GM19240 (cell line): Measurements from ENCODE around the gene HNRNPA2B1.
A peak's percentile ranks its signal among the peaks of the same experiment; 100 is the strongest.

ENCODE experiments used
- DNase-seq: peaks from one replicate; pipeline ENCODE4 v3.0.0; 2011; ENCODE audit warnings: low spot score; ENCODE audit not compliant: insufficient read length

The HNRNPA2B1 gene

GRCh38 chr7:26200444-26201246 is at the start of gene HNRNPA2B1:
HNRNPA2B1 (minus strand) TSS chr7:26200746; CDS start chr7:26200577, 169 bp downstream.
- DNase-seq, result peak; percentile 47

- no peak for DNase-seq
These were observed 49.7 kb upstream of the HNRNPA2B1 start for GRCh38 chr7:26250239-26250638.

- DNase-seq, result no peak
These were observed 44.6 kb upstream of the HNRNPA2B1 start for GRCh38 chr7:26245150-26245549.

GRCh38 chr7:26238032-26238431 is 37.5 kb upstream of the HNRNPA2B1 start:
- no peak for DNase-seq

GRCh38 chr7:26237035-26237807 is 36.7 kb upstream of the HNRNPA2B1 start:
- no peak for DNase-seq

- no peak for DNase-seq
These were observed 33.5 kb upstream of the HNRNPA2B1 start for GRCh38 chr7:26233902-26234511.

GRCh38 chr7:26227987-26228386 is 27.4 kb upstream of the HNRNPA2B1 start:
- DNase-seq, result no peak

- DNase-seq, result no peak
These were observed 23.8 kb upstream of the HNRNPA2B1 start for GRCh38 chr7:26224359-26224758.

- DNase-seq, result no peak
These were observed 15.5 kb upstream of the HNRNPA2B1 start for GRCh38 chr7:26216049-26216448.

GRCh38 chr7:26213807-26214515 is 13.4 kb upstream of the HNRNPA2B1 start:
- DNase-seq, result no peak

GRCh38 chr7:26212921-26213718 is 12.6 kb upstream of the HNRNPA2B1 start:
- no peak for DNase-seq

- no peak for DNase-seq
These were observed 7.5 kb upstream of the HNRNPA2B1 start for GRCh38 chr7:26208040-26208439.

GRCh38 chr7:26203016-26203415 is 2.5 kb upstream of the HNRNPA2B1 start:
- DNase-seq, result no peak

GRCh38 chr7:26202019-26202990 is 1.8 kb upstream of the HNRNPA2B1 start:
- no peak for DNase-seq

GRCh38 chr7:26201247-26202018 is 887 bp upstream of the HNRNPA2B1 start, which contains the start of gene CBX3:
CBX3 (plus strand) TSS chr7:26201745; CDS start chr7:26202999, 1,254 bp downstream.
- DNase-seq, result peak; percentile 38

GRCh38 chr7:26200038-26200443 is 505 bp downstream of the HNRNPA2B1 start:
- DNase-seq, result no peak

- no peak for DNase-seq
These were observed 1.1 kb downstream of the HNRNPA2B1 start for GRCh38 chr7:26199301-26200037.

GRCh38 chr7:26198781-26199169 is 1.8 kb downstream of the HNRNPA2B1 start:
- DNase-seq, result no peak
